CD4-positive, alpha-beta T cell treated with Interleukin-1 beta for 1 hour (primary cell): Measurements from ENCODE around the gene PSMB2.

Experiments
- DNase-seq, 2 donors: peaks; one replicate each; pipeline ENCODE4 v3.0.0-alpha.2; 2020 to 2022

PSMB2 gene

DNA sequence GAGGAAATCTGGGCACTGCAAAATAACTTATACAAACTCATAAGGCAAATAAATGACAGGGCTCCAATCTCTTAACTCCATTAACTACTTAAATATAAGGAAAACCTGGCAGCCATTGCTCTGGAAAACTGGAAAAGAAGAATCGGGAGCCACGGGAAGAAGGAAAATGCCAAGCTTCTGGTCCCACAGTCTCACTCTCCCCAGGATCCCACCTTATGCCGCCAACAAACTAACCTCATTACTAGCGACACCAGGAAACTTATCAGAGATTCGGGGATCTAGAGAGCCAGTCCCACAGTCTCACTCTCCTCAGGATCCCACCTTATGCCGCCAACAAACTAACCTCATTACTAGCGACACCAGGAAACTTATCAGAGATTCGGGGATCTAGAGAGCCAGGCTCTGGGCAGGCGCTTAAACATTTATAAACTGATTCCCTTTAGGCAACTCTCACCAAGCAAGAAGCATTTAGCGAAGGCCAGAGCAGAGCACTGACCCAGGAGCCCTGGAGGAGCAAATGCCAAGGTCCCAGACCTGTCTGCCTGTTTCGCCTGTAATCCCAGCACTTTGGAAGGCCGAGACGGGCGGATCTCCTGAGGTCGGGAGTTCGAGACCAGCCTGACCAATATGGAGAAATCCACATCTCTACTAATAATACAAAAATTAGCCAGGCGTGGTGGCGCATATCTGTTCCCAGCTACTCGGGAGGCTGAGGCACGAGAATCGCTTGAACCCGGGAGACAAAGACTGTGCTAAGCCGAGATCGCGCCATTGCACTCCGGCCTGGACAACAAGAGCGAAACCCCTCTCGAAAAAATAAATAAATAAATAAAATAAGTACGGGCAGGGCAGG lies 720 bp downstream of the PSMB2 start:
- no peak for DNase-seq

- DNase-seq, result peak in 1 of 2 donors; percentile 47
Measured at GRCh38 chr1:35637401-35637809, 3.9 kb downstream of the PSMB2 start.

DNA sequence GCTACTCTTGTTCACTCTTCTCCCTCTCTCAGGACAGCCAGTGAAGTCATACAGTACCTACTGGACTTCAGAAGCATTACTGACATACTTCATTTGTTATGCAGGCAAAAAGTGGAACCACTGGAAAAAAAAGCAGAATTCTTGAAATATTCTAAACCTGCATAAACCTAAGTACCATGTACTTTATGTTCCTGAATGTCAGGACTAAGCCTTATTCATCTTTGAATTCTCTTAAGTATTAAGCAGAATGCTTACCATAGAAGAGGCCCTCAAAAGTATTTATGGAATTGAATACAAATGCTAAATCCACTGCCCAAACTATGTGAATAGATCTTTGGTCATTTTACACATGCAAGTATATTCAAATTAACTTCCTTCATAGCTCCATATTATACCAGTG lies 7.8 kb downstream of the PSMB2 start:
- no peak for DNase-seq

GRCh38 chr1:35631396-35631795 lies 9.9 kb downstream of the PSMB2 start:
- no peak for DNase-seq

DNA sequence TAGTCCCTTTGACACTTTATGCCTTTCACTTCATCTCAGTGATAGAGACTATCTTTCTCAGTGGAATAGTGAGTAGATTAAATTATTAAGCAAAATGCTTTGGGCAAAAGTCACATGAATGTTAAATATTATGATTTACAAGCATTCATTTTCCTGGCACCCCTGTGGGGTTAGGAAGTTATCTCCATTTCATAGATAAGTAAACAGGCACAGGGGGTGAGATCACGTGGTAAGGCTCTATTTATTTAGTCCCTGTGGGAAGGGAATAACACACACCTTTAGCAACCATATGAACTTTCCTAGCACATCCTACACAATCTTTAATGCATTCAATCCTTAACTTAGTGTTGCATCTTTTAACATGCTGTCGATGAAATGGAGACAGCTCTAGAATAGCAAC lies 12.3 kb downstream of the PSMB2 start:
- DNase-seq, result no peak

DNA sequence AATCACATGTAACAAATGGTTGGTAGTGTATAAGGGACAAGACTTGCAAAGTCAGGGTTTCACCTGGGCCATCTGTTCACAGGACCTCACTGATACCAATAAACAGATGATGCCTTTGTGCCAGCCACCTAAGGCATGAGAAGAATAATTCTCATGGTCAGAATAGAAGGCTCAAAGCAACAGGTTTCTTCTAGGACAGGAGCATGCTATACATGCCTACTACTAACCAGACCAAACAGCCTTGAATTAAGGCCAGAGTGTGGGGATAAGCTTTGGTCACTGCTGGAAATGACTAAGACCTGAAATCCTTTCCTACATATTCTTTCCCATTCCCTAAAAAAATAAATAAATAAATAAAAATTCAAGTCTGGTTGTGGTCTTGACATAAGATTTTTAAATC lies 17.5 kb downstream of the PSMB2 start:
- DNase-seq, result no peak

GRCh38 chr1:35622510-35623178 lies 18.7 kb downstream of the PSMB2 start:
- no peak for DNase-seq

DNA sequence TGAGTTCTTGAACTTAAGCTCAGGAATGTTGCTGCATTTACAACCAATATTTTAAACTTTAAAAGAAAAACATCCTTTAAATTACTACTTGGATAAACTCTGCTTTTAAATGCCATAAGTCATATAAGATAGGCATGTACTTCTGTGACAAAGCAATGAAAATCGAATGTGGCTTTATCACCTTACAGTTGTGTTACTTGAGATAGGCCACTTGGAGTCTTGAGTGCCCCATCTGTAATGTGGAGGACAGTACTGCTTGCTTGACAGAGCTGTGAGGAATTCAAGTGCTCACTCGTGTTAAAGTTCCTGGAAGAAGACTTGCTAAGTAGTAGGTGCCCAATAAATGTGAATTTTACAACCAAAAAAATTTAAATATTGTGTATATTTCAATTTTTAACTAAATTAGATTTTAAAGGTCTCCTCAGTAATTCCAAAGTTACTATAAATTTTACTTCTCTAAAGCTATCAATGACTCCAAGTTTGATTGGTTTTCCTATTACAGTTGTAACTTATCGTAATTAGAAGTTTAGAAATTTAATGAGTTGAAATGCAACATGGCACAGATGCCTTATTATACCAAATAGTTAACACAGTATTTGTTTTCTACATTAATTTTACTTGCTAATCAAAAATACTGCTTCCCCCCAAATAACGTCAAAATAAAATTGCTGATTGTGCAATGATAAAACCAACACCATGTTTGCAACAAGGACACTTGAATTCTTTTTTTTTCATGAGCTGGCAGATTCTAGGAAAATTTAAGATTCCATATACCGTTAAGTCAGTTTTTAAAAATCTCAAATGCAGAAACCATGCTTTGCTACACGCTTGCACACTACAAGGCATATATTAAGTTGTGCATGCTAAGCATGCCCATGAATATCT lies 21.8 kb downstream of the PSMB2 start:
- no peak for DNase-seq

DNA sequence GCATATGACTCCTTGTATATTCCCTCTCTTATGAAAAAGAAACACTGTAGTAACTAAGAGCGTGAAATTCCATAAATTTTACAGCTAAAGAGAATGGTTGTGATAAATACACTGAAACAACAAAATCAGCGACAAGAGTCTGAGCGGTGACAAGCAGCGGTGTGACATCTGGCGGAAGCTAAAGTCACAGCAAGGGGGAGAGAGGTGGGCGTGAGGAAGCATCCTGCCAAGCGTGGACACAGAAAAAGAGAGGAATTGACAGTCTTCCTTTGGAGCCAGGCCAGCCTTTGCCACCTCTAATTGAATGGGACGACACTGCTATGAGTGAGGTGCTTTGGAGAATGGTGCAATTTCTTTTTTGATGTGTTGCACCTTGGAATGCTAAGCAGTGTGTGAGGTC lies 25.9 kb downstream of the PSMB2 start:
- DNase-seq, result no peak

GRCh38 chr1:35611655-35612054 lies 29.7 kb downstream of the PSMB2 start:
- no peak for DNase-seq

- no peak for DNase-seq
Measured at GRCh38 chr1:35605867-35606182, 35.5 kb downstream of the PSMB2 start.

DNA sequence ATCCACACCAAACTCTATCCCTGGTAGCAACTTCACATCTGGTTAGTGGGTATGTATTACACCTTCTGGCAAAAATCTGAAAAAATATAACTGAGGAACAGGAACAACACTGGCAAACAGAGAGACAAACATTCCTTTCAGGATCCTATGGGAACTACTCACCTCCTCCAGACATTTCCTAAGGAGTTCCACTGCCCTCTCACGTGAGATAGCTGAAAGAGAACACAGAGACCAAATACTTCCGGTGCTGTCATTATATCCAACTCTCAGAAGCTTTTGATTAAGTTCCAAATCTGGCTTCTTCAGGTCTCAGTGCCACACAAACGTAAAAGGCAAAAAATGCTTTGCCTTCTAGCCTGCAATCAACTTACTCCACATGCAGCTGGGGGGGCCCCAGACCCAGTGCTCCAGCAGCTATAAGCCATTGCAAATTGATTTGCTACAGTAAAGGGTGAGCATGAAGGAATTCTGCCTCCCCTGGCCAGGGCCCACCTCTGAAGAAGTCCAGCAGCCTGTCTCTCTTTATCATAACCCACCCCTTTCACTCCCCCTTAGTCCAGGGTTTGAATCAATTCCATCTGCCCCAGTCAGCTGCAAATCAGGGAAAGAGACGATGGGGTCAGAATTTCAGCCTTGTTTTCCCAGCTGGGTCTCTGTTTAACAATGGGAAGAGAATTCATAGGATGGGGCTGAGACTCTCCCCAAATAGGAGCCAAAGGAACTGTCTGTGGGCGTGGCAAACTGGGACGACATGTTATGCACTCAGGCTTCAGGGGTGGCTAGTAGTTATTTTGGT lies 36.1 kb downstream of the PSMB2 start:
- no peak for DNase-seq

GRCh38 chr1:35603941-35604340 lies 37.4 kb downstream of the PSMB2 start:
- no peak for DNase-seq

GRCh38 chr1:35603468-35603867 lies 37.9 kb downstream of the PSMB2 start:
- DNase-seq, result no peak

GRCh38 chr1:35600593-35600992 lies 40.7 kb downstream of the PSMB2 start:
- no peak for DNase-seq

- no peak for DNase-seq
Measured at GRCh38 chr1:35599411-35599810, 41.9 kb downstream of the PSMB2 start.

GRCh38 chr1:35598895-35599294 lies 42.4 kb downstream of the PSMB2 start:
- DNase-seq, result no peak

DNA sequence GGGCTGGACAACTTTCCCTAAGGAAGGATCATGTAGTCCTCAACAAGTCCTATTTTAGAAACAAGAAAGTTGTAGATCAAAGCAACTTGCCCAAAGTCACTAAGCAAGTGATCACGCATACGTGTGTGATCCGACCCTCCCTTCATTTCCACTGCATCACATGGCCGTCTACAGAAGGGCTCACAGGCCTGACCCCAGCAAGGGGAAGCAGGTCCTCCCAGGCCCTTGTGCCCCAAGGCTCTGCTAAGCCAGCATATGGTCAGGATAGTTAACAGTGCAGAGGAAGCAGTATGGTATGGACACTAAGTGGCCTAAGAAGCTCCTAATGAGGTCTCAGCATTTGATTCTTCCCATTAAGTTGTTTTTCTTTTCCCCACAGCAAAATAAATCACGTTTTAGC lies 43.5 kb downstream of the PSMB2 start:
- no peak for DNase-seq

GRCh38 chr1:35595684-35596083 lies 45.6 kb downstream of the PSMB2 start:
- no peak for DNase-seq

- no peak for DNase-seq
Measured at GRCh38 chr1:35594005-35594760, 47.1 kb downstream of the PSMB2 start.

DNA sequence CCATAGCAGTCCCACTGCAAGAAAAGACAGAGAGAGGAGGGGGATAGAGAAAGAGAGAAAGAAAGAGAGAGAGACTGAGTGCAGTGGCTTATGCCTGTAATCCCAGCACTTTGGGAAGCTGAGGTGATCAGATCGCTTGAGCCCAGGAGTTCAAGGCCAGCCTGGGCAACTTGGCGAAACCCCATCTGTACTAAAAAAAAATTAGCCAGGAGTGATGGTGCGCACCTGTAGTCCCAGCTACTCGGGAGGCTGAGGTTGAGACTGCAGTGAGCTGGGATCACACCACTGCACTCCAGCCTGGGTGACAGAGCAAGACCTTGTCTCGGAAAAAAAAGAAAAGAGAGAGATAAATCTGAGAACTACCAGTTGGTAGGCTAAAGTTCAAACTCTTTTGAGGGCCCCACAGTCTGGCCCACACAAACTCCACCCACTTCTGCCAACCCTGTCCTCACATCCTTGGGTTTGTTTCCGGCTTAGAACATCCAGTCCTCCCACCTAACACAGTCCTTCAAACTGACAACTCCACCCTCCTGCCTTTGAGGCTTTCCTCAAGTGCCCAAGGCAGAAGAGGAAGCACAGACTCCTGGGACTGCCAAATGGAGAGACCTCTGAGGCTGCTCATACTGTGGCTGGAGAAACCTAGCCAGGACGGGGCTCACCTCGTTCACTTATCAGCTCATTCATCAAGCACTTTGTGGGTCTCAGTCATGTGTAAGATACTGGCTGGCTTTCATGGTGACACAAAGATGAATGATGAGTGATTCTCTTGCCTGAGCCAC lies 48.1 kb downstream of the PSMB2 start:
- DNase-seq, result no peak
